Measurements from ENCODE around the gene ARHGEF19.
"Not testable (repeated sequence)": the region's sequence is repeated elsewhere in the genome, so short reads cannot be mapped to it uniquely, and the experiment has no call there.

Gene ARHGEF19

GRCh38 chr1:16212251-16212961 lies at the start of gene ARHGEF19:
TSS of gene ARHGEF19 (minus strand) at chr1:16212652. CDS start at chr1:16209054, 3,598 bp downstream.
- no peak for DNase-seq (ENCODE audit: low read depth)

GRCh38 chr1:16262067-16262466 lies 49.6 kb upstream of the ARHGEF19 start:
- no peak for DNase-seq (ENCODE audit: low read depth)

GRCh38 chr1:16260814-16261213 lies 48.4 kb upstream of the ARHGEF19 start:
- no peak for DNase-seq (ENCODE audit: low read depth)

GRCh38 chr1:16258591-16259135 lies 46.2 kb upstream of the ARHGEF19 start:
- no peak for DNase-seq (ENCODE audit: low read depth)

GRCh38 chr1:16257968-16258367 lies 45.5 kb upstream of the ARHGEF19 start:
- DNase-seq (ENCODE audit: low read depth): no peak

GRCh38 chr1:16257556-16257955 lies 45.1 kb upstream of the ARHGEF19 start:
- DNase-seq (ENCODE audit: low read depth): not testable (repeated sequence)

- DNase-seq (ENCODE audit: low read depth): no peak
These were observed 44.0 kb upstream of the ARHGEF19 start for GRCh38 chr1:16256478-16256877.

GRCh38 chr1:16254263-16254928 lies 41.9 kb upstream of the ARHGEF19 start:
- DNase-seq (ENCODE audit: low read depth): no peak

- no peak for DNase-seq (ENCODE audit: low read depth)
These were observed 41.0 kb upstream of the ARHGEF19 start for GRCh38 chr1:16253332-16253922.

- no peak for DNase-seq (ENCODE audit: low read depth)
These were observed 40.5 kb upstream of the ARHGEF19 start for GRCh38 chr1:16252912-16253311.

- DNase-seq (ENCODE audit: low read depth): no peak
These were observed 38.9 kb upstream of the ARHGEF19 start for GRCh38 chr1:16251381-16251780.

- DNase-seq (ENCODE audit: low read depth): no peak
These were observed 38.2 kb upstream of the ARHGEF19 start for GRCh38 chr1:16250524-16251251.

GRCh38 chr1:16249596-16250241 lies 37.3 kb upstream of the ARHGEF19 start:
- DNase-seq (ENCODE audit: low read depth): no peak

GRCh38 chr1:16248603-16249516 lies 36.4 kb upstream of the ARHGEF19 start:
- DNase-seq (ENCODE audit: low read depth): no peak

- no peak for DNase-seq (ENCODE audit: low read depth)
These were observed 35.6 kb upstream of the ARHGEF19 start for GRCh38 chr1:16248007-16248436.

- no peak for DNase-seq (ENCODE audit: low read depth)
These were observed 35.0 kb upstream of the ARHGEF19 start for GRCh38 chr1:16247441-16247840.

- no peak for DNase-seq (ENCODE audit: low read depth)
These were observed 34.5 kb upstream of the ARHGEF19 start for GRCh38 chr1:16246961-16247360.

GRCh38 chr1:16246239-16246638 lies 33.8 kb upstream of the ARHGEF19 start:
- DNase-seq (ENCODE audit: low read depth): not testable (repeated sequence)

- DNase-seq (ENCODE audit: low read depth): no peak
These were observed 33.2 kb upstream of the ARHGEF19 start for GRCh38 chr1:16245476-16246196.
